ENCODE data around the gene CDH4. TPM values are rescaled to one million over a fixed set of nuclear protein-coding genes. Genes with fewer than 3 reads are reported as not detected.

The CDH4 gene
- total and polyA plus RNA-seq, 10 donors: 0.30 to 20.1 (median 7.7) TPM

GRCh38 chr20:61256365-61256764, 4.3 kb downstream of the CDH4 start:
- TF ChIP-seq POLR2AphosphoS5 (IDR thresholded peaks at IDR 0.05): no peak
- no peak for TF ChIP-seq POLR2A (IDR thresholded peaks at IDR 0.05)
- TF ChIP-seq CTCF (IDR thresholded peaks at IDR 0.05 in 8 of 11, conservative IDR thresholded peaks at IDR 0.05 in 3 of 11): no peak
- Histone ChIP-seq H3K4me3 (no peak overlapping the region), H3K9me3 (peaks cover 0 to 6% (median 0%) of the 10 kb centered on the region in 8 donors), H3K27ac (no peak overlapping the region), H3K36me3 (no peaks in the 10 kb centered on the region), H3K27me3 (replicated peaks in 1 of 7) (peaks cover 3 to 59% (median 26%) of the 10 kb centered on the region in 7 donors), H3K4me1 (peaks cover 0 to 41% (median 16%) of the 10 kb centered on the region in 6 donors)
- WGBS, 5 donors: 84 to 91% (median 86%) methylated on average over 9 of the region's 9 CpGs
- intact Hi-C loops (cut with DNase I; ENCODE audit: low total_unique reads): no loop called here
- no peak for DNase-seq

DNA sequence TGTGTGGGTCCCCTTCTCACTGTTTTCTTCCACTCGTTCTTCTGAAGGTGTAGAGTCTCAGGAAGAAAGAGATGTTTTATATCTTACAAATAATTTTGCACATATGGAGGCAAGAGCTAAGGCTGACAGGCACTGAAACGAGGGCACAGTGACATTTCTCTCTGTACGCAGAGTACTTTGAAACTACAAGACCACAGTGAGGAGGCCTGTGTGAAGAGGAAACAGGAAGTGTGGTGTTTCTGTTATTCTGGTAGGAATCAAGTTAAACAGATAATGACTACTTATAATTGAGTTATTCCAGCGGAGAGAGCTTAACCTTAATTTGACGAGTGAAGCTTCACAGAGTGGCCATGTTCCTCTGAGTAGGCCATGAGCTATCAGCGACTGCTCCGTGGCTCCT, 4.8 kb downstream of the CDH4 start:
- no peak overlapping the region for H3K4me3 ChIP-seq
- H3K4me1 ChIP-seq: peaks cover 0 to 38% (median 11%) of the 10 kb centered on the region in 6 donors
- WGBS, 5 donors: 38 to 49% (median 43%) methylated on average over 7 of the region's 7 CpGs
- peaks cover under 1 to 58% (median 21%) of the 10 kb centered on the region in 7 donors for H3K27me3 ChIP-seq (replicated peaks in 1 of 7)
- H3K27ac ChIP-seq: no peak overlapping the region
- TF ChIP-seq POLR2A (IDR thresholded peaks at IDR 0.05) (no peak), CTCF (IDR thresholded peaks at IDR 0.05 in 8 of 11, conservative IDR thresholded peaks at IDR 0.05 in 3 of 11) (no peak), POLR2AphosphoS5 (IDR thresholded peaks at IDR 0.05) (no peak)
- peaks cover 0 to 6% (median 0%) of the 10 kb centered on the region in 8 donors for H3K9me3 ChIP-seq
- no peak for DNase-seq
- H3K36me3 ChIP-seq: no peaks in the 10 kb centered on the region
- intact Hi-C loops (cut with DNase I; ENCODE audit: low total_unique reads): no loop called here

DNA sequence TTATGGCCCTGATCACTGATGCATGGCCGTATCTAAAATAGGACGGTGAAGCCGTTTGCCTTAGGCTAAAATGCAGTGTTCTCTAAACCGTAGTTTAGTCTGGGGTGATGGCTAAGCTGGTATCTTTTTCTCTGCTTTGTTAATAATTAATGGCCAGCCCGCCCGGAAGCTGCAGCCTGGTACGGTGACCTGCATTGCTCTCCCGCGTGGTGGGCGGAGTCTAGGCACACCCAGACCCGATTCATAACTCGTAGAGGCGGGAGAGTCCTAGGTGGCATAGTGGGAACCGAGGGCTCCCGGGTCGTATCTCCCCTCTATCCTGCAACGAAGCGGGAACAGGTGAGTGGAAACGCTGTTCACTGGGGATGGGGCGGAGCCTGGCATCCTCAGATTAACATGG, 5.5 kb downstream of the CDH4 start:
- WGBS, 5 donors: 93 to 95% (median 93%) methylated on average over 8 to 20 of the region's 20 CpGs
- no peak for DNase-seq
- Histone ChIP-seq H3K27me3 (replicated peaks in 1 of 7) (peaks cover 0 to 54% (median 19%) of the 10 kb centered on the region in 7 donors), H3K4me1 (peaks cover 0 to 34% (median 10%) of the 10 kb centered on the region in 6 donors), H3K27ac (no peak overlapping the region), H3K4me3 (no peak overlapping the region), H3K36me3 (no peaks in the 10 kb centered on the region), H3K9me3 (peaks cover 0 to 6% (median 0%) of the 10 kb centered on the region in 8 donors)
- intact Hi-C loops (cut with DNase I; ENCODE audit: low total_unique reads): no loop called here
- TF ChIP-seq CTCF (IDR thresholded peaks at IDR 0.05 in 8 of 11, conservative IDR thresholded peaks at IDR 0.05 in 3 of 11) (no peak), POLR2AphosphoS5 (IDR thresholded peaks at IDR 0.05) (no peak), POLR2A (IDR thresholded peaks at IDR 0.05) (no peak)

DNA sequence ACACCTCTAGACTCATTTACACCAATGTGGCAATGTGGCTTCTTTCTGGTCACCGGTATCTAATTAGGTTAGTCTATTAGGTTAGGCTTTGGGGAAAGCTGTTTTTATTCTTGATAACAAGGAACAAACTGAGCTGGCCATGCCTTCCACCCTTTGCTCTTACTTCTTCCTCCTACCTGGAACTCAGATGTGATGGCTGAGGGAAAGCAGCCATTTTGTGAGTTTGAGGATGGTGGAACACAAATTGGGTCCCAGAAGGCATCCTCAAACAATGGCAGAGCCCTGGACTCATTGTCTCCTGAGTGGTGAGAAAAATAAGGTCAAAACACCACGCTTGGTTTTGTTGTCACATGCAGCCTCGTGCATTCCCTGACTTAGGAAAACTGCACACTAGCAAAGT, 7.7 kb downstream of the CDH4 start:
- no peak overlapping the region for H3K4me3 ChIP-seq
- 80 to 95% (median 87%) methylated on average over 3 of the region's 3 CpGs for WGBS, 5 donors
- TF ChIP-seq POLR2AphosphoS5 (IDR thresholded peaks at IDR 0.05) (no peak), CTCF (IDR thresholded peaks at IDR 0.05 in 8 of 11, conservative IDR thresholded peaks at IDR 0.05 in 3 of 11) (no peak), POLR2A (IDR thresholded peaks at IDR 0.05) (no peak)
- H3K9me3 ChIP-seq: peaks cover 0 to 6% (median 0%) of the 10 kb centered on the region in 8 donors
- H3K4me1 ChIP-seq: peaks cover 0 to 21% (median 0%) of the 10 kb centered on the region in 6 donors
- DNase-seq: no peak
- H3K36me3 ChIP-seq: no peaks in the 10 kb centered on the region
- intact Hi-C loops (cut with DNase I; ENCODE audit: low total_unique reads): no loop called here
- peaks cover 0 to 40% (median 1%) of the 10 kb centered on the region in 7 donors for H3K27me3 ChIP-seq (replicated peaks in 1 of 7)
- H3K27ac ChIP-seq: no peak overlapping the region
